AG09319 (cell line): Measurements from ENCODE around the gene RCBTB2.

ENCODE experiments used
- DNase-seq: peaks from one replicate; pipeline ENCODE4 v3.0.0-alpha.2; 2010; ENCODE audit warnings: low read depth; ENCODE audit errors: extremely low read depth
- CTCF ChIP-seq: IDR thresholded peaks from 2 replicates; pipeline ENCODE4 v1.5.1; 2011; ENCODE audit warnings: low read depth, mild to moderate bottlenecking, inconsistent platforms, low read length, moderate library complexity

Gene RCBTB2

GRCh38 chr13:48526286-48526685 is 6.6 kb downstream of the RCBTB2 start:
- no peak for TF ChIP-seq CTCF
- DNase-seq, result no peak

GRCh38 chr13:48518083-48518482 is 14.8 kb downstream of the RCBTB2 start:
- no peak for DNase-seq
- no peak for TF ChIP-seq CTCF

- no peak for TF ChIP-seq CTCF
These were observed 17.1 kb downstream of the RCBTB2 start for GRCh38 chr13:48515732-48516131.

GRCh38 chr13:48514793-48515192 is 18.1 kb downstream of the RCBTB2 start:
- DNase-seq, result no peak
- TF ChIP-seq CTCF, result no peak

More at GRCh38 chr13:48515732-48516131, 17.1 kb downstream of the RCBTB2 start:
- no peak for DNase-seq

GRCh38 chr13:48511621-48512230 is 21.2 kb downstream of the RCBTB2 start:
- no peak for DNase-seq
- no peak for TF ChIP-seq CTCF

- DNase-seq, result no peak
- TF ChIP-seq CTCF, result no peak
These were observed 22.2 kb downstream of the RCBTB2 start for GRCh38 chr13:48510698-48511097.

- DNase-seq, result no peak
- no peak for TF ChIP-seq CTCF
These were observed 24.9 kb downstream of the RCBTB2 start for GRCh38 chr13:48508011-48508410.
